ENCODE results near the gene ZNF43.
A peak's percentile ranks its signal among the peaks of the same experiment; 100 is the strongest.
"Not testable (repeated sequence)": the region's sequence is repeated elsewhere in the genome, so short reads cannot be mapped to it uniquely, and the experiment has no call there.

The ZNF43 gene

GRCh38 chr19:21808400-21809000, 27.5 kb downstream of the ZNF43 start:
- not testable (repeated sequence) for DNase-seq

GRCh38 chr19:21789466-21790085, 46.4 kb downstream of the ZNF43 start:
- DNase-seq: no peak

- no peak for DNase-seq
These were observed 49.0 kb downstream of the ZNF43 start for GRCh38 chr19:21786936-21787335.

GRCh38 chr19:21775792-21776191, 60.2 kb downstream of the ZNF43 start:
- not testable (repeated sequence) for DNase-seq

- DNase-seq: peak; percentile 89
These were observed 68.7 kb downstream of the ZNF43 start, which contains the start of gene ZNF100 for GRCh38 chr19:21767065-21767800. ZNF100 (minus strand) TSS chr19:21767579; CDS start chr19:21767429, 150 bp downstream.

GRCh38 chr19:21766705-21767064, 69.3 kb downstream of the ZNF43 start:
- DNase-seq: not testable (repeated sequence)

GRCh38 chr19:21765151-21765550, 70.8 kb downstream of the ZNF43 start:
- DNase-seq: peak; percentile 7

- DNase-seq: not testable (repeated sequence)
These were observed 74.4 kb downstream of the ZNF43 start for GRCh38 chr19:21761547-21761946.

GRCh38 chr19:21758296-21758695, 77.7 kb downstream of the ZNF43 start:
- no peak for DNase-seq

- not testable (repeated sequence) for DNase-seq
These were observed 80.4 kb downstream of the ZNF43 start for GRCh38 chr19:21755555-21755954.
